ENCODE results near the gene LRP11. TPM values are rescaled to one million over a fixed set of nuclear protein-coding genes. Genes with fewer than 3 reads are reported as not detected.

The LRP11 gene
- total and polyA plus RNA-seq, 4 donors, result 15.8 to 39.5 (median 26.5) TPM

DNA sequence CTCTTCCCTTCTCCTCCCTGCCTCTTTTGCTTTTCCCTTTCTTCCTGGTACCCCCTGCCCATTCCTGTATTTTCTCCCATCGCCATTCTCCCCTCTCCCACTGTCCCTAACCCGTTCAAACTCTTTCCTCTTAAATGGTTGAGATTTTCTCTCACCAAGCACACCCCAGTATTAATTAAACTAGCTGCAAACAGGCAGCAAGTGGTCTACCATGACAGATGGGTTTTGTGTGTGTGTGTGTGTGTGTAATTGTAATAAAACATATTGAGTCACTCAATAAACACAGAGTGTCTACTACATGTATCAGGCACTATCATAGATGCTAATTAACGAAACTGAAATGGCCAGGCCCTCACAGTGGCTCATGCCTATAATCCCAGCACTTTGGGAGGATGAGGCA lies 27.1 kb upstream of the LRP11 start:
- H3K4me1 ChIP-seq (ENCODE audit: control insufficient read depth in 5 of 5, insufficient read depth in 5 of 5, low read length in 5 of 5), result peaks cover 3 to 15% (median 7%) of the 10 kb centered on the region in 5 donors
- TF ChIP-seq, protein P1, sequence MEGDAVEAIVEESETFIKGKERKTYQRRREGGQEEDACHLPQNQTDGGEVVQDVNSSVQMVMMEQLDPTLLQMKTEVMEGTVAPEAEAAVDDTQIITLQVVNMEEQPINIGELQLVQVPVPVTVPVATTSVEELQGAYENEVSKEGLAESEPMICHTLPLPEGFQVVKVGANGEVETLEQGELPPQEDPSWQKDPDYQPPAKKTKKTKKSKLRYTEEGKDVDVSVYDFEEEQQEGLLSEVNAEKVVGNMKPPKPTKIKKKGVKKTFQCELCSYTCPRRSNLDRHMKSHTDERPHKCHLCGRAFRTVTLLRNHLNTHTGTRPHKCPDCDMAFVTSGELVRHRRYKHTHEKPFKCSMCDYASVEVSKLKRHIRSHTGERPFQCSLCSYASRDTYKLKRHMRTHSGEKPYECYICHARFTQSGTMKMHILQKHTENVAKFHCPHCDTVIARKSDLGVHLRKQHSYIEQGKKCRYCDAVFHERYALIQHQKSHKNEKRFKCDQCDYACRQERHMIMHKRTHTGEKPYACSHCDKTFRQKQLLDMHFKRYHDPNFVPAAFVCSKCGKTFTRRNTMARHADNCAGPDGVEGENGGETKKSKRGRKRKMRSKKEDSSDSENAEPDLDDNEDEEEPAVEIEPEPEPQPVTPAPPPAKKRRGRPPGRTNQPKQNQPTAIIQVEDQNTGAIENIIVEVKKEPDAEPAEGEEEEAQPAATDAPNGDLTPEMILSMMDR (IDR thresholded peaks at IDR 0.05; ENCODE audit: control extremely low read depth, extremely low read depth), result no peak
- H3K4me3 ChIP-seq, result no peak overlapping the region
- H3K9me3 ChIP-seq (ENCODE audit: control insufficient read depth in 4 of 4, insufficient read depth in 3 of 4, low read length in 3 of 4), result no peaks in the 10 kb centered on the region
- no peaks in the 10 kb centered on the region for H3K27me3 ChIP-seq (ENCODE audit: control insufficient read depth in 3 of 3, insufficient read depth in 3 of 3, low read length in 2 of 3)
- ATAC-seq (ENCODE audit: insufficient read depth, low FRiP score) (no peak), DNase-seq (no peak)
- no peaks in the 10 kb centered on the region for H3K36me3 ChIP-seq (ENCODE audit: control insufficient read depth in 4 of 4, insufficient read depth in 4 of 4, low read length in 4 of 4)
- no peak overlapping the region for H3K27ac ChIP-seq (ENCODE audit: low read depth in 1 of 2, low read length in 1 of 2)
- no peak overlapping the region for H3K9ac ChIP-seq (ENCODE audit: insufficient read depth in 1 of 2, low read length in 2 of 2)
- WGBS, 2 donors, result 86 to 90% methylated on average over 3 of the region's 3 CpGs

DNA sequence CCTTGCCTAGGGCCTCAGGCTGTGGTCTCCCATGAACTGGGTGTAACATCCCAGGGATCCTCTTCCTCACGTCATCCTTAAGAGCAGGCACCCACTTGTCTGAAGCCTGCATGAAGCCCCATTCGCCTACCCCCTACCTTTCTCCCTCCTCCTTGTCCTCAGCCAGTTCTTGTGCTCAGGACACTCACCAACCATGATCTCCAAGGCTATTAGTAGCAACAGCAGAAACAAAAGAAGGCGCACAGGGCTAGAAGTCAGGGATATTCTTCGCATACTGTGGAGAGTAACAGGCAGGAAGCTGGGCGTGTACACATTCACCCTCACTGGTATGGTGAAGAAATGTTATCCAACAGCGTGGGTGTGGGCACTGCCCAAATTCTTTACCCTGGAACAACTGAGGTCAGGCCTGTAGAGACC lies 26.5 kb upstream of the LRP11 start:
- ATAC-seq (ENCODE audit: insufficient read depth, low FRiP score), result no peak
- no peak overlapping the region for H3K4me3 ChIP-seq
- WGBS, 2 donors, result 56 to 76% methylated on average over 6 of the region's 6 CpGs
- peak overlapping the region in 1 of 2 donors; percentile 41 for H3K27ac ChIP-seq (ENCODE audit: low read depth in 1 of 2, low read length in 1 of 2)
- no peaks in the 10 kb centered on the region for H3K27me3 ChIP-seq (ENCODE audit: control insufficient read depth in 3 of 3, insufficient read depth in 3 of 3, low read length in 2 of 3)
- TF ChIP-seq, protein P1 (IDR thresholded peaks at IDR 0.05; ENCODE audit: control extremely low read depth, extremely low read depth), result no peak
- H3K4me1 ChIP-seq (ENCODE audit: control insufficient read depth in 5 of 5, insufficient read depth in 5 of 5, low read length in 5 of 5), result peaks cover 1 to 8% (median 4%) of the 10 kb centered on the region in 5 donors
- H3K9me3 ChIP-seq (ENCODE audit: control insufficient read depth in 4 of 4, insufficient read depth in 3 of 4, low read length in 3 of 4), result no peaks in the 10 kb centered on the region
- no peak for DNase-seq
- no peaks in the 10 kb centered on the region for H3K36me3 ChIP-seq (ENCODE audit: control insufficient read depth in 4 of 4, insufficient read depth in 4 of 4, low read length in 4 of 4)
- no peak overlapping the region for H3K9ac ChIP-seq (ENCODE audit: insufficient read depth in 1 of 2, low read length in 2 of 2)

DNA sequence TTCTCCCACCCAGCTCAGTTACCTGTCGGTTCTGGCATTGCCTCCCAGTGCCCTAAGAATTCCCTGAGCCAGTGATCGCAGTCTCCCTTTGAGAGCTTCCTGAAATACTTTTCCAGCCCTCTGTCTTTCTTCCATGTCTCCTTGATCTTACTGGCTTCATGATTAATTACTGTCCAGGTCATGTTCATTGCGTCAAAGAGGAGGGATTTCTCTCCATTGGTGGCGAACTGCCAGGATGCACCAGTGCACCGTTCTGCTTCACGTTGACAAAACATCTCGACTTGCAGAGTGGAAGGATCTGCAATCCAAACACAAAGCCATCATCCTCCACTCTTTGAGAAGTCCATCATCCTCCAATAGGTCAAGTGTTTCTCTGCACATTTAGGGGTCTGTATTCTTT lies 25.2 kb upstream of the LRP11 start:
- DNase-seq (no peak), ATAC-seq (ENCODE audit: insufficient read depth, low FRiP score) (no peak)
- Histone ChIP-seq H3K27ac (ENCODE audit: low read depth in 1 of 2, low read length in 1 of 2) (no peak overlapping the region), H3K36me3 (ENCODE audit: control insufficient read depth in 4 of 4, insufficient read depth in 4 of 4, low read length in 4 of 4) (no peaks in the 10 kb centered on the region), H3K9me3 (ENCODE audit: control insufficient read depth in 4 of 4, insufficient read depth in 3 of 4, low read length in 3 of 4) (no peaks in the 10 kb centered on the region), H3K4me1 (ENCODE audit: control insufficient read depth in 5 of 5, insufficient read depth in 5 of 5, low read length in 5 of 5) (peaks cover 0 to 2% (median 0%) of the 10 kb centered on the region in 5 donors), H3K4me3 (no peak overlapping the region), H3K27me3 (ENCODE audit: control insufficient read depth in 3 of 3, insufficient read depth in 3 of 3, low read length in 2 of 3) (no peaks in the 10 kb centered on the region), H3K9ac (ENCODE audit: insufficient read depth in 1 of 2, low read length in 2 of 2) (no peak overlapping the region)
- TF ChIP-seq, protein P1 (IDR thresholded peaks at IDR 0.05; ENCODE audit: control extremely low read depth, extremely low read depth), result no peak
- WGBS, 2 donors, result 86 to 87% methylated on average over 7 of the region's 7 CpGs

DNA sequence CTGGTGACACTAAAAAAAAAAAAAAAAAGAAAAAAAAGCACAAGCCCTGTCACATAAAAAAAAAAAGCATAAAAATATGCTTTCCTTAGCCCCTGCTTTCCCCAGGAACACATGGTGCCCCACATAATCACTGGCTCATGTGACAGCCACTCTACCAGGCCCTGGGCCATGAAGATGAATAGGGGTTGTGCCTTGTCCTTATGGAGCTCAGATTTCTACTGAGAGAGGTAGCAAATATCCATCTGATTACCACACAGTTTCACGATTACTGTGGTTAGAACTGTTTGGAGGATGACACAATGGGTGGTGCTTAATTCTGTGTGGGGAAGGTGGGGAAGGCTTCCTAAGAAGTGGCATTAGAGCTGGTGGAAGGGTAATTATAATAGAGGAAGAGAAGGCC lies 24.5 kb upstream of the LRP11 start:
- H3K27me3 ChIP-seq (ENCODE audit: control insufficient read depth in 3 of 3, insufficient read depth in 3 of 3, low read length in 2 of 3), result no peaks in the 10 kb centered on the region
- DNase-seq (no peak), ATAC-seq (ENCODE audit: insufficient read depth, low FRiP score) (no peak)
- no peak overlapping the region for H3K4me3 ChIP-seq
- peaks cover 0 to 8% (median 0%) of the 10 kb centered on the region in 5 donors for H3K4me1 ChIP-seq (ENCODE audit: control insufficient read depth in 5 of 5, insufficient read depth in 5 of 5, low read length in 5 of 5)
- no peak overlapping the region for H3K9ac ChIP-seq (ENCODE audit: insufficient read depth in 1 of 2, low read length in 2 of 2)
- WGBS, 2 donors, result 41 to 49% methylated on average over 1 of the region's 1 CpG
- TF ChIP-seq, protein P1 (IDR thresholded peaks at IDR 0.05; ENCODE audit: control extremely low read depth, extremely low read depth), result no peak
- H3K36me3 ChIP-seq (ENCODE audit: control insufficient read depth in 4 of 4, insufficient read depth in 4 of 4, low read length in 4 of 4), result no peaks in the 10 kb centered on the region
- no peak overlapping the region for H3K27ac ChIP-seq (ENCODE audit: low read depth in 1 of 2, low read length in 1 of 2)
- no peaks in the 10 kb centered on the region for H3K9me3 ChIP-seq (ENCODE audit: control insufficient read depth in 4 of 4, insufficient read depth in 3 of 4, low read length in 3 of 4)

Measured in lung (tissue), 12 donors.